Tibial nerve (tissue), 4 donors: ENCODE data around the gene ARPC1A. TPM values are rescaled to one million over a fixed set of nuclear protein-coding genes. Genes with fewer than 3 reads are reported as not detected.
A peak's percentile ranks its signal among the peaks of the same experiment; 100 is the strongest.
"Not testable (repeated sequence)": the region's sequence is repeated elsewhere in the genome, so short reads cannot be mapped to it uniquely, and the experiment has no call there.

ENCODE experiments used
- DNase-seq, 2 donors: peaks; one replicate each; pipeline ENCODE4 v3.0.0-alpha.2; 2019; ENCODE audit warnings: low spot score in 2 of 2
- H3K27ac ChIP-seq, 4 donors: fragments of 200-600 bp; sonication (generic) in 3 of 4; one replicate each; pipeline ENCODE4 v1.5.1; 2017 to 2019; ENCODE audit warnings: mild to moderate bottlenecking in 1 of 4
- H3K27me3 ChIP-seq, 2 donors: fragments of 200-600 bp; sonication (generic) in 1 of 2; one replicate each; pipeline versions ENCODE4 v1.5.1 to v1.6.0; 2017 to 2019
- H3K36me3 ChIP-seq, 3 donors: fragments of 200-600 bp; sonication (generic); one replicate each; pipeline ENCODE4 v1.5.1; 2018 to 2019
- H3K4me1 ChIP-seq, 4 donors: fragments of 200-600 bp; sonication (generic) in 3 of 4; one replicate each; pipeline ENCODE4 v1.5.1; 2017 to 2019
- H3K4me3 ChIP-seq, 4 donors: fragments of 200-600 bp; sonication (generic) in 3 of 4; one replicate each; pipeline ENCODE4 v1.5.1; 2017 to 2019; ENCODE audit warnings: mild to moderate bottlenecking in 1 of 4, moderate library complexity in 1 of 4
- H3K9me3 ChIP-seq, 4 donors: fragments of 200-600 bp; sonication (generic) in 3 of 4; one replicate each; pipeline ENCODE4 v1.5.1; 2017 to 2019
- EP300 ChIP-seq, 2 donors: sonication (generic); formaldehyde crosslinking; IDR thresholded peaks; one replicate each; pipeline ENCODE4 v1.6.1; 2017; ENCODE audit warnings: antibody characterized with exemption in 2 of 2, mild to moderate bottlenecking in 1 of 2
- POLR2A ChIP-seq, 2 donors: fragments of 450-650 bp; IDR thresholded peaks; one replicate each; pipeline ENCODE4 v1.6.1; 2017; ENCODE audit warnings: antibody characterized with exemption in 2 of 2, mild to moderate bottlenecking in 2 of 2, moderate library complexity in 2 of 2
- WGBS, 2 donors: methylation state at CpG; one replicate each; pipeline ENCODE4 v1.1.5; 2018; 5-methylcytosine and 5-hydroxymethylcytosine counted together
- total RNA-seq, 4 donors: library from RNA; depleted of rRNA; stranded (reverse); fragments of >200 nt; gene quantifications; one replicate each; pipeline ENCODE4 v1.1.0, GENCODE V29; 2016
- TF ChIP-seq, protein P1 (sequence below), 5 experiments: fragments of 200-600 bp in 3 of 5; fragments of 450-650 bp in 2 of 5; sonication (generic) in 3 of 5; IDR thresholded peaks; one replicate each; pipeline ENCODE4 v1.5.1; 2016 to 2019; ENCODE audit warnings: antibody characterized with exemption in 5 of 5, mild to moderate bottlenecking in 3 of 5, moderate library complexity in 2 of 5

ARPC1A gene
- total RNA-seq, 4 donors from 2014 or later = 92.2 to 151 (median 118) TPM

DNA sequence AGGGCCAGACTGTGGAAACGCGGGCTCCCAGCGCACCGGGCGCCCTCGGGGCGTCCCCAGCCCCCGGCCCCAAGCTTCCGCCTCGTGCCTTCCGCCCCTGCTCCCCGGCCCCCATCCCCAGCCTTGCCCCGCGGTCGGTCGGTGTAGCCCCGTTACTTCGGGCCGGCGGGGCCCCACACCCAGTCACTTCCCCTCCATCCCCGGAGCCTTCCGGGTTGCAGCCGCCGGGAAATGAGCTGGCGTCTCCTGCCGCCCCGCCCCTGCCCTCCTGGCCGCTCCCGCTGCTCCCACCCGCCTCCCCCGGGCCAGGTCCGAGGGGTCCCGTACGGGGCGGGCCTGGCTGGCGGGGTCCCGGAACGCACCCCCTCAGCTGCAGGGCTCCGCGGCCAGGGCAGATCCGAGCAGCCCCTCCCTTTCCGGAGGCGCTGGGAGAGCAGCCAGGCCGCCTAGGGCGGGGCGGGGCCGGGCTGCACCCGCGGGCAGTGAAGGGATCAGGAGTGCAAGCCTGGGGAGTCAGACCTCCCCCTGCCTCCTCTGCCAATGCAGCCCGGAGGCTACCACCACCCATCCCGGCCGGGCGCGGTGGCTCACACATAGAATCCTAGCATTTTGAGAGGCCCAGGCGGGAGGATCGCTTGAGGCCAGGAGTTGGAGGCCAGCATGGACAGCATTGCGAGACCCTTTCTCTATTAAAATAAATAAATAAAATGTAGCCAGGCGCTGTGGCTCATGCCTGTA lies 49.5 kb downstream of the ARPC1A start:
- H3K27me3 ChIP-seq = no peaks in the 10 kb centered on the region
- no peaks in the 10 kb centered on the region for H3K9me3 ChIP-seq
- peaks cover 0 to 73% (median 24%) of the 10 kb centered on the region in 4 donors for H3K4me1 ChIP-seq
- peaks cover 0 to 12% (median 7%) of the 10 kb centered on the region in 3 donors for H3K36me3 ChIP-seq
- TF ChIP-seq EP300 (IDR thresholded peaks at IDR 0.05) (peak in 1 of 2 donors; percentile 80), POLR2A (IDR thresholded peaks at IDR 0.05) (peak in 1 of 2 donors; percentile 45)
- TF ChIP-seq, protein P1, sequence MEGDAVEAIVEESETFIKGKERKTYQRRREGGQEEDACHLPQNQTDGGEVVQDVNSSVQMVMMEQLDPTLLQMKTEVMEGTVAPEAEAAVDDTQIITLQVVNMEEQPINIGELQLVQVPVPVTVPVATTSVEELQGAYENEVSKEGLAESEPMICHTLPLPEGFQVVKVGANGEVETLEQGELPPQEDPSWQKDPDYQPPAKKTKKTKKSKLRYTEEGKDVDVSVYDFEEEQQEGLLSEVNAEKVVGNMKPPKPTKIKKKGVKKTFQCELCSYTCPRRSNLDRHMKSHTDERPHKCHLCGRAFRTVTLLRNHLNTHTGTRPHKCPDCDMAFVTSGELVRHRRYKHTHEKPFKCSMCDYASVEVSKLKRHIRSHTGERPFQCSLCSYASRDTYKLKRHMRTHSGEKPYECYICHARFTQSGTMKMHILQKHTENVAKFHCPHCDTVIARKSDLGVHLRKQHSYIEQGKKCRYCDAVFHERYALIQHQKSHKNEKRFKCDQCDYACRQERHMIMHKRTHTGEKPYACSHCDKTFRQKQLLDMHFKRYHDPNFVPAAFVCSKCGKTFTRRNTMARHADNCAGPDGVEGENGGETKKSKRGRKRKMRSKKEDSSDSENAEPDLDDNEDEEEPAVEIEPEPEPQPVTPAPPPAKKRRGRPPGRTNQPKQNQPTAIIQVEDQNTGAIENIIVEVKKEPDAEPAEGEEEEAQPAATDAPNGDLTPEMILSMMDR (IDR thresholded peaks at IDR 0.05) = no peak
- H3K4me3 ChIP-seq = peak overlapping the region; percentile 81 to 99 (median 92)
- peak overlapping the region; percentile 82 to 98 (median 90) for H3K27ac ChIP-seq
- DNase-seq = peak; percentile 63 to 67
- 7 to 8% methylated on average over 16 of the region's 58 CpGs for WGBS, 2 donors

DNA sequence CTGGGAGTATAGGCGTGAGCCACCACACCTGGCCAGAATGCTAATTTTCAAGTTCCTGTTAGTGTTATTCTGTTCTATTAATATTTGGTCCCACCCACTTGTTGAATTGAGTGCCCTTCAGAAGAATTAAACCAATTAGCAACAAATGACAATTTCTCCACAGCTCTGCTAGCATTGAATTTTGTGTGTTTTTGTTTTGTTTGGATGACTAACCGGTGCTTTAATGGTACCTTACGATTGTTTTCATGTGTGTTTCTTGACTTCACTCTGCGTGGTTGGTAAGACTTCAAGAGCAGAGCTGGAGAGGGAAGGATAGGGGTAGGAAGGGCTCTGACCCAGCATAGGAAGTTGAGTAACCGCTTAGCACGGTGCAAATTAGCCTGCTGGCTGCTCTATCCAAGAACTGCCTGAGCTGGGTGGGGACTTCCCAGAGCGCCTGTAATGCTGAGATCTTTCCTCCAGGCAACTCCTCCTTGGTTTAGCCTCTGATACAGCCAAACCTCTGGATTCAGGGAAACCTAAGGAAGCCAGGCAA lies 53.4 kb downstream of the ARPC1A start:
- 14 to 16% methylated on average over 7 of the region's 7 CpGs for WGBS, 2 donors
- Histone ChIP-seq H3K27me3 (no peaks in the 10 kb centered on the region), H3K4me3 (peak overlapping the region in 3 of 4 donors; percentile 7 to 37 (median 17))

DNA sequence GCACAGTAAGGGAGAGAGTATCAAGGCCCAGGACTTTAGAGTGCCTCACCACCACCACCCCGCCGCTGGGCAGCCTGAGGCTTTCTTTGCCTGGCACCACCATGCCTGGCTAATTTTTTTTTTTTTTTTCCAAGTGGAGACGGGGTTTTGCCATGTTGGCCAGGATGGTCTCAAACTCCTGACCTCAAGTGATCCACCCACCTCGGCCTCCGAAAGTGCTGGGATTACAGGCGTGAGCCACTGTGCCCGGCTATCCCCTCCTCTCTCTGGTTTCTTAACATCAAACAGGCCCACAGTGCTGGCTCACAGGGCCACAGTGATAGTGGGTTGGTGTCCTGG lies 54.0 kb downstream of the ARPC1A start:
- H3K4me1 ChIP-seq = peaks cover 4 to 81% (median 37%) of the 10 kb centered on the region in 4 donors
- DNase-seq, H3K9me3 ChIP-seq, H3K27me3 ChIP-seq: not testable (repeated sequence)
- WGBS, 2 donors = 25 to 33% methylated on average over 7 of the region's 7 CpGs
- H3K4me3 ChIP-seq = peak overlapping the region; percentile 7 to 37 (median 16)
- H3K27ac ChIP-seq = peak overlapping the region; percentile 86 to 96 (median 90)
- H3K36me3 ChIP-seq = peaks cover 0 to 23% (median 7%) of the 10 kb centered on the region in 3 donors

More for the DNA sequence above, 53.4 kb downstream of the ARPC1A start:
- H3K9me3 ChIP-seq = no peaks in the 10 kb centered on the region
- TF ChIP-seq, protein P1 (IDR thresholded peaks at IDR 0.05) = peak in 3 of 5 experiments; percentile 10 to 38 (median 36)
- peak in 1 of 2 donors; percentile 82 for TF ChIP-seq EP300 (IDR thresholded peaks at IDR 0.05)
- no peak for TF ChIP-seq POLR2A (IDR thresholded peaks at IDR 0.05)
- peaks cover 0 to 23% (median 7%) of the 10 kb centered on the region in 3 donors for H3K36me3 ChIP-seq
- peak; percentile 54 to 70 for DNase-seq
- H3K27ac ChIP-seq = peak overlapping the region; percentile 86 to 96 (median 90)
- peaks cover 4 to 77% (median 35%) of the 10 kb centered on the region in 4 donors for H3K4me1 ChIP-seq

DNA sequence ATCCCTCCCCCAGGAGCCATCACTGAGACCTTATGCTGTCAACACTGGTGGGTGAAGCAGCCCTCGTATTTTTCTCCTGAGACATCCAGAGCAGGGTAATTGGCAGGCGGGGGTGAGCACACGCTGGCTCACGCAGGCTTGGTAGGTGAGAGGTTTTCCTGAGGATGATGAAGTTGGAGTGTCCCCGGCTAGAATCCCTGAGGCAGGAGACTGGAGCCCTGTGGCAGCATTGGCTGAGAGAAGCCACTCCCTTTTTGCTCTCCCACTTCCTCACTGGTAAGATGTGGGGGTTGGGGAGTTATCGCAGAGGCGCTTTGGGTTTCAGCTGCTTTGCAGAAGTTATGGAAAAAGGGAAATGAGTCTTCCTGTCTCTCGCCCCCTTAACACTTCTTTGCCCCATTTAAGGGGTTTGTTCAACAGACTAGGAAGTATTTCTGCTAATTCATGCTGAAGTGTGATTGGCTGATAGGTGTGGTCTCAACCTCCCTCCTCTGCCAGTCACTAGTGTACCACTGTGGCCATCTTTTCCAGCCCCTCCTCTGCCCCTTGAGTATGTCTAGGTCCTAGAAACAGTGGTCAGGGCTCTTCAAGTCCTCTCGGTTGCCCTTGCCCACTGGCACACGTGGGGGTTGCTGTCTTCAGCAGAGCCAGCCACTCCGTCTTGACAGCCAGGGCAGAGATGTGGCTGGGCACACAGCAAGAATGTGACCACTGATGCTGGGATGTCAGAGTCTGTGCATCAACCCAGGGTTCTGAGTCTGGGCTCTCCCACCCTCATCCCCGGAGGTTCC lies 54.5 kb downstream of the ARPC1A start:
- Histone ChIP-seq H3K9me3 (no peaks in the 10 kb centered on the region), H3K27ac (peak overlapping the region; percentile 86 to 96 (median 90)), H3K4me1 (peaks cover 4 to 84% (median 37%) of the 10 kb centered on the region in 4 donors), H3K4me3 (peak overlapping the region; percentile 7 to 37 (median 16)), H3K27me3 (no peaks in the 10 kb centered on the region), H3K36me3 (peaks cover 0 to 23% (median 7%) of the 10 kb centered on the region in 3 donors)
- 12 to 22% methylated on average over 12 of the region's 12 CpGs for whole genome bisulfite sequencing, 2 donors
- DNase-seq = peak in 1 of 2 donors; percentile 40
- TF ChIP-seq POLR2A (IDR thresholded peaks at IDR 0.05) (peak in 1 of 2 donors; percentile 28), EP300 (IDR thresholded peaks at IDR 0.05) (peak in 1 of 2 donors; percentile 63)
- TF ChIP-seq, protein P1 (IDR thresholded peaks at IDR 0.05) = no peak

DNA sequence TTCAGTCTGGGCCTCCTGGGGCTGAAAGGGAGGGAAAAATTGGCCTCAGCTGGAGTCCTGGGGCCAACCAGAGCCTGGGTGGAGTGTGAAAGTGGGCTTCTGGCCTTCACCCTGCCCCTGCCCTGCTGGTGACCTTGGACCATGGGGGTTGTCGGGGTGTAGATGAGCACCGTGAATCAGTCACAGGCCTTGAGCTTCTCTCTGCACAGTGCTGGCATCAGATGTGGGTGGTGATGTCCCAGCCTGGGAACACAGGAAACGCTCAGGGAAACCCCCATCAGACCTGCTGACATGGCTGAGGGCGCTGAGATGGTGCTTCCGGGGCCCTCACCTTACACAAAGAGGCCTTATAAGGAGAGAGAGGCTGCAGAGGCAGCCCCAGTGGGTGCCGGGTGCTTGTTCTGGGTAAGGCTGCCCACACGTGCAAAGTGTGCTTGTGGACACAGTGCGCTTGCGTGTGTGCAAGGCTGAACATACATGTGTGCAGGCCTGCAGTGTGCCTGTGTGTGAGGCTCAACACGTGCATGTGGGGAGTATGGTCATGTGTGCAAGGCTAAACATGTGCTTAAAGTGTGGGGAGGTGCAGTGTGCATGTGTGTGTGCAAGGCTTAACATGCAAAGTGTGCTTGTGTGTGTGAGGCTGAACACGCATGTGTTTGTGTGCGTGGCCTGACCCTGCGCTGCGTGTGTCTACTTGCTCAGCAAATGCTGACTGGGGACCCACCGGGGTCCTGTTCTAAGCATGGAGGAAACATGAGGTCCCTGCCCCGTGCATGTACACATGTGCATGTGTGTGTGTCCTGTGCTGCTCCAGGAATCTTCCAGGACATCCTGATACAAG lies 55.3 kb downstream of the ARPC1A start:
- peak overlapping the region; percentile 86 to 96 (median 90) for H3K27ac ChIP-seq
- peaks cover 4 to 85% (median 37%) of the 10 kb centered on the region in 4 donors for H3K4me1 ChIP-seq
- no peaks in the 10 kb centered on the region for H3K27me3 ChIP-seq
- TF ChIP-seq, protein P1 (IDR thresholded peaks at IDR 0.05) = no peak
- TF ChIP-seq EP300 (IDR thresholded peaks at IDR 0.05) (peak in 1 of 2 donors; percentile 42), POLR2A (IDR thresholded peaks at IDR 0.05) (no peak)
- 50 to 52% methylated on average over 14 to 16 of the region's 16 CpGs for WGBS, 2 donors
- H3K4me3 ChIP-seq = peak overlapping the region in 2 of 4 donors; percentile 17 to 37
- no peaks in the 10 kb centered on the region for H3K9me3 ChIP-seq
- H3K36me3 ChIP-seq = peaks cover 0 to 31% (median 7%) of the 10 kb centered on the region in 3 donors
- no peak for DNase-seq
